MM.1S (cell line): ENCODE measurements around the gene SLC18A3.

ENCODE experiments used
- CTCF ChIP-seq: fragments of 300-600 bp; sonication (generic); IDR thresholded peaks from 2 replicates; pipeline ENCODE4 v1.5.1; 2016; ENCODE audit warnings: antibody characterized with exemption, low read length, mixed read lengths
- EZH2 ChIP-seq: fragments of 300-600 bp; sonication (generic); optimal IDR thresholded peaks from 2 replicates; pipeline ENCODE3; 2017; ENCODE audit warnings: low read depth, mild to moderate bottlenecking, antibody characterized with exemption, low read length, mixed read lengths

GRCh38 chr10:49564461-49565009 lies 45.6 kb upstream of the SLC18A3 start:
- TF ChIP-seq EZH2, result no peak
- TF ChIP-seq CTCF, result no peak
